Tibial artery (tissue), 4 donors: Measurements from ENCODE around the gene SRPK2.

Experiments
- DNase-seq, 2 donors: peaks; one replicate each; pipeline ENCODE4 v3.0.0-alpha.2; 2019
- H3K27ac ChIP-seq, 2 donors: fragments of 200-600 bp; sonication (generic) in 1 of 2; 1 replicate in 1 of 2; 2 replicates in 1 of 2; pipeline ENCODE4 v1.5.1; 2018 to 2019; ENCODE audit warnings: mild to moderate bottlenecking in 1 of 2
- H3K27me3 ChIP-seq, 2 donors: fragments of 200-600 bp; sonication (generic) in 1 of 2; one replicate each; pipeline versions ENCODE4 v1.5.1 to v1.6.0; 2016 to 2019
- H3K36me3 ChIP-seq, 3 donors: fragments of 200-600 bp; sonication (generic) in 2 of 3; one replicate each; pipeline ENCODE4 v1.5.1; 2016 to 2019; ENCODE audit warnings: mild to moderate bottlenecking in 2 of 3
- H3K4me1 ChIP-seq, 4 donors: fragments of 200-600 bp; sonication (generic) in 2 of 4; 1 replicate in 3 of 4; 2 replicates in 1 of 4; pipeline ENCODE4 v1.5.1; 2016 to 2019
- H3K4me3 ChIP-seq, 2 donors: fragments of 200-600 bp; sonication (generic) in 1 of 2; 1 replicate in 1 of 2; 2 replicates in 1 of 2; pipeline ENCODE4 v1.5.1; 2018 to 2019; ENCODE audit warnings: mild to moderate bottlenecking in 2 of 2
- H3K9me3 ChIP-seq, 3 donors: fragments of 200-600 bp; sonication (generic) in 1 of 3; one replicate each; pipeline ENCODE4 v1.5.1; 2016 to 2019
- CTCF ChIP-seq, 2 experiments: fragments of 200-600 bp in 1 of 2; fragments of 450-650 bp in 1 of 2; IDR thresholded peaks; one replicate each; pipeline ENCODE4 v1.5.1; 2017 to 2019; ENCODE audit warnings: antibody characterized with exemption in 2 of 2, mild to moderate bottlenecking in 1 of 2, moderate library complexity in 1 of 2
- intact Hi-C: fragments of 100-400 bp; cut with DNase I; formaldehyde crosslinking; loops from one replicate; pipeline ENCODE4 v1.15.0; 2023; ENCODE audit warnings: low total_unique reads

The SRPK2 gene

DNA sequence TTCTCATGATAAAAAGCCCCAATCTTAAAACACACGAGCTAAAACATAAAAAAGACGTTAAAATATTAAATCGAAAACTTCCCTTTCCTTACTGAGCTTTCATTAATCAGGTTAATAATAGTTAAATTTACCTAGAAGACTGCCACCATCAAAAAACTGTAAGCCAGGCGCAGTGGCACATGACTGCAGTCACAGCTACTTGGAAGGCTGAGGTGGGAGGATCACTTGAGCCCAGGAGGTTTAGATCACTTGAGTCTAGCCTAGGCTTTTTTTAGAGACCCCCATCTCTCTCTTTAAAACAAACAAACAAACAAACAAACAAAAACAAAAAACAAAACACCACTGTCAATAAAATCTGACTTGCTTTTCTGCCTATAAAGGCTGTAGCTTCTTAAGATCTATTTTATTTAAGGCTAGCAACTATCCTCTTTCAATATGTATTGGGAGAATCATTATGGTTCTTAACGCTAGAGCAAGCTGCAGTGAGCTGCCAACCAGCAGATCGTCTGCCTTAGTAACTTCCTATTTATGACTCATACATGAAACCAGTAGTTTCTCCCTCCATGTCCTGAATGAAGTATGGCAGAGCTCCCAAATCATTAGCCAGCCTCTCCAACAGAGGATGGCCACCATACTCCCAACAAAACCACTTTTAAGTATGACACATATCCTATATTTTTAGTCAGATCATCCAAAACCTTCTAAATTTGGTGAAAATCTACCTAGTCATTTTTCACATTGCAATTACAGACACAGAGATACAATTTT is 163.7 kb downstream of the SRPK2 start:
- Histone ChIP-seq H3K27ac (no peak overlapping the region), H3K4me1 (peaks cover 0 to 15% (median 0%) of the 10 kb centered on the region in 4 donors), H3K4me3 (no peak overlapping the region), H3K36me3 (no peaks in the 10 kb centered on the region), H3K9me3 (no peaks in the 10 kb centered on the region), H3K27me3 (no peaks in the 10 kb centered on the region)
- no peak for DNase-seq
- TF ChIP-seq CTCF (IDR thresholded peaks at IDR 0.05) = no peak
- intact Hi-C loops = no loop called here

DNA sequence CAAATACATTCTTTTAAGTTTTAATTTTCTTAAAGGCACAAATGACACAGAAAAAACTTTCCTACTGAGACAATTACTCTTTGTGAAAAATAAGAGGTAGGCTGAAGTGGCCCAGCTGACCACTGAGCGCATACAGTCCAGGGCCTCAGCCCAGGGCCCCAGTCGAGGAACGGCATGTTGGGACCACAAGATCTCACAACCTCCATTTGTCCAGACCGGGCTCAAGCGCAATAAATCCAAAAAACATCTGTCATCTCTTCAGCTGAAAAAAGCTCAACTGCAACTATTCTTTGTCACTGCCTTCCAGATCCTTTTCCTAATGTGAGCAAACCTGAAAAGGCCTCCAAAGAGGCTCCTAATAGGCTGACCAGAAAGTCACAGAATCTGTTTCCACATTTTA is 165.8 kb downstream of the SRPK2 start:
- Histone ChIP-seq H3K4me3 (no peak overlapping the region), H3K36me3 (no peaks in the 10 kb centered on the region), H3K9me3 (no peaks in the 10 kb centered on the region), H3K27ac (no peak overlapping the region), H3K27me3 (no peaks in the 10 kb centered on the region), H3K4me1 (peaks cover 0 to 15% (median 0%) of the 10 kb centered on the region in 4 donors)
- no peak for DNase-seq
- no peak for TF ChIP-seq CTCF (IDR thresholded peaks at IDR 0.05)
- intact Hi-C loops = no loop called here

- no peak overlapping the region for H3K4me3 ChIP-seq
- DNase-seq = no peak
- no peaks in the 10 kb centered on the region for H3K27me3 ChIP-seq
- no peak for TF ChIP-seq CTCF (IDR thresholded peaks at IDR 0.05)
- intact Hi-C loops = no loop called here
- no peaks in the 10 kb centered on the region for H3K9me3 ChIP-seq
- H3K4me1 ChIP-seq = peaks cover 0 to 9% (median 0%) of the 10 kb centered on the region in 4 donors
- H3K36me3 ChIP-seq = no peaks in the 10 kb centered on the region
- H3K27ac ChIP-seq = no peak overlapping the region
These were observed 169.0 kb downstream of the SRPK2 start for GRCh38 chr7:105219771-105220160.

GRCh38 chr7:105218939-105219770 is 169.6 kb downstream of the SRPK2 start:
- no peak for DNase-seq
- H3K27ac ChIP-seq = no peak overlapping the region
- no peak for TF ChIP-seq CTCF (IDR thresholded peaks at IDR 0.05)
- intact Hi-C loops = no loop called here
- no peaks in the 10 kb centered on the region for H3K36me3 ChIP-seq
- no peaks in the 10 kb centered on the region for H3K9me3 ChIP-seq
- no peaks in the 10 kb centered on the region for H3K27me3 ChIP-seq
- H3K4me1 ChIP-seq = peaks cover 0 to 8% (median 0%) of the 10 kb centered on the region in 4 donors
- no peak overlapping the region for H3K4me3 ChIP-seq

- no peak for TF ChIP-seq CTCF (IDR thresholded peaks at IDR 0.05)
- Histone ChIP-seq H3K27me3 (no peaks in the 10 kb centered on the region), H3K9me3 (no peaks in the 10 kb centered on the region), H3K36me3 (no peaks in the 10 kb centered on the region), H3K4me3 (no peak overlapping the region), H3K27ac (no peak overlapping the region), H3K4me1 (peaks cover 0 to 8% (median 0%) of the 10 kb centered on the region in 4 donors)
- intact Hi-C loops = no loop called here
- no peak for DNase-seq
These were observed 170.5 kb downstream of the SRPK2 start for GRCh38 chr7:105218215-105218614.
